ENCODE data around the gene HDAC5.
A peak's percentile ranks its signal among the peaks of the same experiment; 100 is the strongest.

The HDAC5 gene

DNA sequence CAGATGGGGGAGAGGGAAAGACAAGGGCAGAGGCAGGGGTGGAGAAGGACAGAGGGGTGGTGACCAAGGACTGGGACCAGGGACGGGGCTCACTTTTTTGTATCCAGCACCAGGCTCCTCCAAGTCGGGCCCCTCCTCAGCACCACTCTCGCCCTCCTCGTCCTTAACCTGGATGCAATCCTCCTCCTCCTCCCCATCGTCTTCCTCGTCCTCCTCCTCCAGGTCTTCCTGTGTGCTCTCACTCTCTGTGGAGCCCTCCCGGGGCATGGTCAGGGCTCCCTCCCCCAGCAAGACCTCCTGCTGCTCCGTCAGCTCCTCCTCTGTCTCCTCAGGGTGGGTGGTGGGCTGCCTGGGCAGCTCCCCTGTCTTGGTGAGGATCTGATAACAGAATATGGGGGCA, 36.1 kb downstream of the HDAC5 start:
- no peak for DNase-seq (ENCODE audit: low read depth)

DNA sequence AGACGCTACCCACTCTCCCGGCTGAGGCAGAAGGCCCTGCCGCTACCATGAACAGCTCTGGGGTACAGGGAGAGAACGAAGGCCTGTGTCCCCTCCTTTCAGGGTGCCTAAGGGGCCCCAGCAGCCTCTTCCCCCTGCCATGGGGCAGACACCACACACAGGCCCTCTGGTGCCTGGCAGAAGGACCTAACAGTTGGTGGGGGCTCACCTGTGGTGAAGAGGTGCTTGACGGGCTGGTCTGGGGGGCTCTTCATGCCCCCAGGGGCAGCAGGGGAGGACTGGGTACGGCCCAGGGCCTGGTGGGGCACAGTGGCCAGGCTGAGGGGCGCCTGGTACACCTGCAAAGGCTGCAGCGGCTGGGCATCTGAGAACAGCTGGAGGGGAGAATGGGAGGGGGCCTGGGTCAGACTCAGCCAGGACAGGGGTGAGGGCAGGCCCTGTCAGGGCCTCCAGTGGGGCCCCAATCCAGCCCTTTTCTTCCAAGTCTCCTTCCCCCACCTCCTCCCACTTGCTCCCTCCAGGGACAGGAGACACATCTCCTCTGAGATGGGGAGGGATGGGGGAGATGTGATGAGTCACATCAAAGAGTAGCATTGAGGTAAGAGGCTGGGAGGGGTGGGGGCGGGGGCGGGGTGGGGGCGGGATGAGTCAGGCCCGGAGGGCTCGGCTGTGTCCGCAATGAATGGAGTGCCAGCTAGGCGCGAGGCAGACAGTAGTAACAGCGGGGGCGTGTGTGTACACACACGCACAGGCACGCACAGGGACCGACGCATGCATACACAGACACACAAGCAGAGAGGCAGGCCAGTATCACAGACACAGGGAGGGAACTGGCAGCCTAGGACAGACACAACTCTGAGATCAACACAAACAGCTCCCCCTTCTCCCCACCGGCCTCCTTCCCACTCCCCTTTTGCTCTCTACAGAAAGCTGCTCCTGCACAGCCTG, 36.8 kb downstream of the HDAC5 start:
- DNase-seq (ENCODE audit: low read depth): peak; percentile 69

- DNase-seq (ENCODE audit: low read depth): no peak
Observed at GRCh38 chr17:44085908-44086307, 37.5 kb downstream of the HDAC5 start.

DNA sequence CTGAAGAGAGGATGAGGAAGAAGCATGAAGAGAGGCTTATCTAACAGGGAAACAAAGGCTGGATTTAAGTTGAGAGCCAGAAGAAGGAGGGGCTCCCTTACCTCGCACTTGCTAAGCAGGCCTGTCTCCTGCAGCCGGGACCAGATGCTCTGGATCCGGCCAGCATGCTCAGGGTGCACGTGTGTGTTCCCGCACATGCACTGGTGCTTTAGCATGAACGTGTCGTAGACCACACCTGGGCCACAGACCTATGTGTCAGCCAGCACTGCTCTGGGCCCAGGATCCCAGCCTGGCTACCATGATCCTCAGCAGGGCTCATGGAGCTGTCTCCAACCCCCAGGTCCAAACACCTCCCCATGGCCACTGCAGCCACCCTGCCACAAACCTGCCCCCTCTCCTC, 38.5 kb downstream of the HDAC5 start:
- no peak for DNase-seq (ENCODE audit: low read depth)

DNA sequence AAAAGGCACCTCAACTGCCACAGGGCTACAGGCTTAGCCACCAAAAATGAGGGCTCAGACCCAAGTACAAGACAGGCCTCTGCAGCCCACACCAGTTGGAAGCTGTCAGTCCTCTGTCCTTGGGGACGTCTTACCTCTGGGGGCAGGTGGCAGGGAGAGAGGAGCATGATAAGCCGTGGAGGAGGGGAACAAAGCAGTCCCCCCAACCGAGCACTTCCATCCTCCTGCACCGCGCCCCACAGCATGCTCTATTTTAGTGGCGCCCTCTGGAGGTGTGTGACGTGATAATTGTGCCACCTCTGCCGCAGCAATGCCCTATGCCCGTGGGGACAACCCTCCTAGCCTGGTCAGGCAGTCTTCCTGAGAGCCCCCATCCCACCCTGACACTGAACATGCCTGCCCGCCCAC, 39.3 kb downstream of the HDAC5 start:
- DNase-seq (ENCODE audit: low read depth): no peak

DNA sequence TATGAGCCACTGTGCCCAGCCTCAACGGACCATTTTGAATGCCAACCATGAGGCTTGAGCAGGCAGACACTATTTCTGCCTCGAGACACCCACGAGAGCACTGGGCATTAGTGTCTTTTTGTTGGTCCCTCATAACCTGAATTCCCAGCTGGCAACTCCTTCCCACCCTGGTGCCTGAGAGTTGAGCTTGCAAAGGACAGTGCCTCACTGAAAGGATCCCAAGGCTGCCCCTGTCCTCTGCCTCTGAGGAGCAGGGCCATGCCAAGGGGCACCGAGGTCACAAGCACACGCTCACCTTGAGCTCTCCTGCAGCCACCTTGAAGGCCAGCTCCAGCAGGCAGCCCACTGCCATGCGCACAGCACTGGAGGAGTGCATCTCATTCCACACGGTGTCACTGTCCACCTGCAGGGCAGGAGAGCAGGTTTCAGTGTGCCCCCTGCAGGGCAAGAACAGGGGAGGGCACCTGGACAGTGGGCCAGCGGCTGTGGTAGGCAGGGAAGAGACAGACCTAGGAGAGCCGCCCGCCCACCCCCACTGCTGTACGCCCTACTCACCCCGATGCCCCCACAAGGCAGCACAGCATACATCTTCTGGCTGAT, 40.1 kb downstream of the HDAC5 start:
- no peak for DNase-seq (ENCODE audit: low read depth)

- no peak for DNase-seq (ENCODE audit: low read depth)
Observed at GRCh38 chr17:44082256-44082927, 41.0 kb downstream of the HDAC5 start.

DNA sequence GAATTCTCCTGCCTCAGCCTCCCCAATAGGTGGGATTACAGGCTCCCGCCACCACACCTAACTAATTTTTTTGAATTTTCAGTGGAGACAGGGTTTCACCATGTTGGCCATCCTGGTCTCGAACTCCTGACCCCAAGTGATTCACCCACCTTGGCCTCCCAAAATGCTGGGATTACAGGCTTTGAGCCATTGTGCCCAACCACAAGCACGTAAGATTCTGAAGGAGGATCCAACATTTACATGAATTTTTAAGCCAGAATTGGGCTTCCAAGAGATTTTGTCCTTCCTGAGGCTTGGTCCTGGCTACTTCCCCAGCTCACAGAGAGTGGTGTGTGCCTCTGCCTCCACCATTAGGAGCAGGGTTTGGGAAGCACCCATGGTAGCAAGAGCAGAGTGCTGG, 41.8 kb downstream of the HDAC5 start:
- no peak for DNase-seq (ENCODE audit: low read depth)

DNA sequence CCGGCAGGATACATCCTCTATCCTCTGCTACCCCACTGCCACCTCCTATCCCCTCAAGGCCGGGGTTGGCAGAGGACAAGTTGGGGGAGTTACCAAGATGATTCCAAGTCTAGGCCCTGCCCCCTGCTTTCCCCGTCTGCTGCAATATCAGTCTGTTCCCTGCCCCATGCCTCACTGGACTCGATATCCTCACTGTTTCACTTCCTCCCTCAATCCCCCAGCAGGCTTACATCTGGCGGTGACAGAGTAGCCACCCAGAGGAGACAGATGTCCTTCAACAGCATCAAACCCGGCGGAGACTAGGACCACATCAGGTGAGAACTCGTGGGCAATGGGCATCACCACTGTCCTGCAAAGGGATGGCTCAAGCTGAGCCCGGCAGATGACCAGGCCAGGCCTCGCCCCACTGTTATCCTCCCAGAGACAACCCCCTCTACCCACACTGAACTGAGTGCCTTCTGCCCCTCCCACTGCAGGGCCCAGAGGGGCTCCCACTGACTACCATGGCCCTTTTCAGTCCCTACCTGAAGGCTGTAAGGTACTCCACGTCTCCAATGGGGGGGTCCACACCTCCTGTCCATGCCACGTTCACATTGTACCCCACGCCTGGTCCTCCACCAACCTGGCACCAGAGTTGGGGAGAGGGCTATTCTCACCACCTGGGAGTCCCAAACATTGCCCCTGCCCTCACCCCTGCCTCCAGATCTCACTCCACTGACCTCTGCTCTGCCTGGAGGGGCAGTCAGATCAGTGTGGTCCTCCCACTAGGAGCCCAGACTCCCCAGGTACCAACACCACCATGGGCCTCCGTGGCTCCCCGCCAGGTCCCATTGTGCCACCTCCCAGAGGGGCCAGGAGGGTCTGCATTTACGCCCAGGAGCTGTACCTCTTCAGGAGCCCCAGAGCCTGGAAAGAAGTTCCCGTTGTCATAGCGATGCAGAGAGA, 43.3 kb downstream of the HDAC5 start:
- no peak for DNase-seq (ENCODE audit: low read depth)

GRCh38 chr17:44078412-44078811, 45.0 kb downstream of the HDAC5 start:
- no peak for DNase-seq (ENCODE audit: low read depth)

DNA sequence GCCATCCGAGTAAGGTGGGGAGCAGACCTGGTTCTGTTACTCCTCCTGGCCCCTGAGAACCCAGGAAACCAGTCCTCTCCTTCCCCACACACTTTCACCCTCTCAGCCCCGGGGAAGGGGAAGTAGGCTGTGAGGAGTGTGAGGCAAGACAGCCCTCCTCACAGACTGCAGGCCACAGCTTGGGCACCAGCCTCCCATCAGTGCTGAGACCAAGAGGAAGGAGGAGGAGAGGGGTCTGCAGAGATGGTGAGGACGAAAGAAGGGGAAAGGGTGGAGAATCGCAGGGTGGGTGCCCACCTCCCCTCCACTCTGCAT, 45.9 kb downstream of the HDAC5 start:
- DNase-seq (ENCODE audit: low read depth): no peak

DNA sequence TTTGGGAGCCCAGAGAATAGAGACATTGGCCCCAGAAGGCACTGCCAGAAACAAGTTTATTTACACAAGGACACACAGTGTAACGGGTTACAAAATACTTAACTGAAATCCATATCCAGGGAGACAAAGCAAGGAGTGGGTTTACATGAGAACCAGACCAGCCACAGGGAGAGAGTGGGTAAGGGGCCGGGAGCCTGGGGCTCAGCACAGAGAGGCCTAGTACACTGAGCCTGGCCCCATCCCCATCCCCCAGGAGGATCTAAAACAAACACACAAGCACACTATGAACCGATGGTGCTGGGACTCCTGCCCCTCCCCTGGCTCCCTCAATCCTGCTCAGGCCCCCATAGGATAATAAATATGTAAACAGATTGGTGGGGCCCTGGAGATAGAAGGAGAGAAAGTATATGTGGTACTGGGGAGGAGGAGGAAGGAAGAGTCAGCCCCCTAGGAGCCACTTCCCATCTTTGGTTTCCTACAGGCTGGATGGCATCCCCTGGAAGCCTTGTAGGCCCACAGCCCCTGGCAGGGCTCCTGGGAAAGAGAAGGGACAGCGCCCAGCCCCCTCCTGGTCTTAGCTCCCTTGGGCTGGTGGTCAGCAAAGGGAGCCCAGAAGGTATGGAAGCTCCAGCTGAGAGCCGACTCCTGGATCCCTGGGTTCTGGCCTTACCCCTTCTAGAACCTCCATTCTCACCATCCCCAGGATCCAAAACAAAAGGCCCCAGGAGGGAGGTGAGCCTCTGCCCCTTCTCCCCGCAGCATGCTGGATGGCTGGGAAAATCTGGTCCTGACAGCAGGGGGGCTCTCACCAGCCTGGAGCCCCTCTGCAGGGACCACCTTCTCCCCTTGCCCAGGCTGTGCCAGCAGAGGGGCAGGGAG, 46.5 kb downstream of the HDAC5 start:
- no peak for DNase-seq (ENCODE audit: low read depth)

DNA sequence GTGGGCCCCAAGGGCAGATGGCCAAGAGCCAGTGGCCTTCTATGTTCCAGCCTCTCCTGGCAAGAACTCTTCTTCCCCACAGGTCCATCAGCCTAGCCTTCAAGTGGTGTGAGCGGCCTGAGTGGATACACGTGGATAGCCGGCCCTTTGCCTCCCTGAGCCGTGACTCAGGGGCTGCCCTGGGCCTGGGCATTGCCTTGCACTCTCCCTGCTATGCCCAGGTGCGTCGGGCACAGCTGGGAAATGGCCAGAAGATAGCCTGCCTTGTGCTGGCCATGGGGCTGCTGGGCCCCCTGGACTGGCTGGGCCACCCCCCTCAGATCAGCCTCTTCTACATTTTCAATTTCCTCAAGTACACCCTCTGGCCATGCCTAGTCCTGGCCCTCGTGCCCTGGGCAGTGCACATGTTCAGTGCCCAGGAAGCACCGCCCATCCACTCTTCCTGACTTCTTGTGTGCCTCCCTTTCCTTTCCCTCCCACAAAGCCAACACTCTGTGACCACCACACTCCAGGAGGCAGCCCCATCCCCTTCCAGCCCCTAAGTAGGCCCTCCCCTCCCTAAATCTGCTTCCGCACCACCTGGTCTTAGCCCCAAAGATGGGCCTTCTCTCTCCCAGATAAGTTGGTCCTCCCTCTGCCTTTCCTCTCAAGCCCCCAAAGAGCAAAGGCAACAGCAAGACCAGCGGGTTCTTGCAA, 47.7 kb downstream of the HDAC5 start:
- no peak for DNase-seq (ENCODE audit: low read depth)

- no peak for DNase-seq (ENCODE audit: low read depth)
Observed at GRCh38 chr17:44074911-44075285, 48.5 kb downstream of the HDAC5 start.

GRCh38 chr17:44074231-44074910, 49.1 kb downstream of the HDAC5 start:
- DNase-seq (ENCODE audit: low read depth): no peak

DNA sequence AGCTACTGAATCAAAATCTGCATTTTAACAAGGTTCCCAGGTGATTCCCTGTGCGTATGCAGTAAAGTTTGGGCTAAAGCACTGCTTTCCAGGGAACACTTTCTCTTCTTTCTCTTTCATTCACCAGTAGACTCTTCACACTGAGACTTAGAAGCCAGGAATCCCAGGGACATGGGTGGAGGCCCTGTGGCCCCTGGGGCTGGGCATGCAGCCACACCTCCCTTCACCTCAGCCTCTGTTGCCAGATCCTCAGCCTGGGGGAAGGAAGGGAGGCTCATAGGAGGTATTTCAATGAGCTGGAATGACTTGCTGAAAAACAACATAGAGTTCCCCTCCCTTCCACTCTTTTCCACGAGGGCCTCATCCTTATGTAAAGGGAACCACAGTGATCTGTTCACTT, 51.7 kb downstream of the HDAC5 start:
- no peak for DNase-seq (ENCODE audit: low read depth)

DNA sequence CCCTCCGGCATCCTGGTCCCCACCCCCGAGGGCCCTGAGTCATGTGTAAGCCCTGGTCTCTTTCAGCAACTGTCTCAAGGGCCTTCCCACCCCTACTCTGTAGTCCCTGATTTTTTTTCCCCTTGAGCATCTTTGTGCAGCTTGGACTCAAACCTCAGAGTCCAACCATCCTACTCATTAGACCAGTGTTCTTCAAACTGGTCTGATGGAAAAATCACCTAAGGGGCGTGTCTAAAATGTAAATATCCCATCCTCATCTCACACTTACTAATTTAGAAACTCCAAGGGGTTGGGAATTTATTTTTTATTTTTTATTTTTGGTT, 52.3 kb downstream of the HDAC5 start:
- peak; percentile 60 for DNase-seq (ENCODE audit: low read depth)

- DNase-seq (ENCODE audit: low read depth): peak; percentile 93
Observed at GRCh38 chr17:44070455-44071197, 52.8 kb downstream of the HDAC5 start, which contains the start of gene G6PC3. G6PC3 (plus strand) TSS chr17:44070735; CDS start chr17:44070966, 231 bp downstream.

DNA sequence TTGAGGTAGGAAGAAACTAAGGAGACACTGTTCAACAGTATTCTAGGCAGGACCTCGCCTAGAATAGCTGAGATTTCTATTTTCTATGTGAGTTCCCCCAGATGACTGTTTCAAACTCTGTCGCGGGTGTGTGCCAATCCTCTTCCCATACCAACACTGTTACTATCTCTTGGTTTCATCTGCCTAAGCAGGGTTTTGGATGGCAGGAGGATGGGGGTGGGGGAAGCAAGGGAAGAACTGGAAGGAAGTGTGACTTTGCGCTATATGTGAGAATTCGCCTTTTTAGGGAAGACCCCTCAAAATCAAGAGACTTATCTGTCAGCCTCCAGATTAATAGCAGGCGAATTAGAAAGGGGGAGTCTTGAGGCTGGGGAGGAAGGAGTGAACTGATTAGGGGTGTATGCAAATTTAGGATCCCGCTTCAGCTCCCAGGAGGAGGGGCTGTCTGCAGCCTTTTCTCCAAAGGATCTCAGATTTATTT, 53.4 kb downstream of the HDAC5 start:
- no peak for DNase-seq (ENCODE audit: low read depth)
